ENCODE data around the gene DRAM2. TPM values are rescaled to one million over a fixed set of nuclear protein-coding genes. Genes with fewer than 3 reads are reported as not detected.

The DRAM2 gene
- total and polyA plus RNA-seq, 9 of the 15 experiments (the other 6 are each of a cell fraction or from before 2014, with no cell fraction given) = 29.0 to 161 (median 53.5) TPM

- TF ChIP-seq ZNF407 (IDR thresholded peaks at IDR 0.05; ENCODE audit: low read depth) (no peak), SOX6 (IDR thresholded peaks at IDR 0.05) (peak; percentile 75; the same call in 1 of the 2 replicates), NFE2 (IDR thresholded peaks at IDR 0.05; ENCODE audit: low read depth) (peak; percentile 68), SMARCE1 (IDR thresholded peaks at IDR 0.05) (peak; percentile 72; the same call in 1 of the 2 replicates), POLR2AphosphoS2 (IDR thresholded peaks at IDR 0.05; ENCODE audit: low read length) (no peak), ZFP36 (IDR thresholded peaks at IDR 0.05; ENCODE audit: low read depth, low read length, partially characterized antibody) (no peak), RBBP5 (IDR thresholded peaks at IDR 0.05; ENCODE audit: borderline replicate concordance, insufficient read depth, low read length, poor library complexity, severe bottlenecking) (no peak), DACH1 (IDR thresholded peaks at IDR 0.05; ENCODE audit: partially characterized antibody) (no peak), ZNF282 (CRISPR knock-in tag; IDR thresholded peaks at IDR 0.05) (no peak), U2AF1 (optimal IDR thresholded peaks at IDR 0.05; ENCODE audit: low read depth, low read length) (no peak), CHD2 (IDR thresholded peaks at IDR 0.05; ENCODE audit: low read depth, low read length) (no peak)
- TF ChIP-seq, protein P1, sequence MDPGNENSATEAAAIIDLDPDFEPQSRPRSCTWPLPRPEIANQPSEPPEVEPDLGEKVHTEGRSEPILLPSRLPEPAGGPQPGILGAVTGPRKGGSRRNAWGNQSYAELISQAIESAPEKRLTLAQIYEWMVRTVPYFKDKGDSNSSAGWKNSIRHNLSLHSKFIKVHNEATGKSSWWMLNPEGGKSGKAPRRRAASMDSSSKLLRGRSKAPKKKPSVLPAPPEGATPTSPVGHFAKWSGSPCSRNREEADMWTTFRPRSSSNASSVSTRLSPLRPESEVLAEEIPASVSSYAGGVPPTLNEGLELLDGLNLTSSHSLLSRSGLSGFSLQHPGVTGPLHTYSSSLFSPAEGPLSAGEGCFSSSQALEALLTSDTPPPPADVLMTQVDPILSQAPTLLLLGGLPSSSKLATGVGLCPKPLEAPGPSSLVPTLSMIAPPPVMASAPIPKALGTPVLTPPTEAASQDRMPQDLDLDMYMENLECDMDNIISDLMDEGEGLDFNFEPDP (CRISPR knock-in tag; IDR thresholded peaks at IDR 0.05) = no peak
- TF ChIP-seq, protein P2, sequence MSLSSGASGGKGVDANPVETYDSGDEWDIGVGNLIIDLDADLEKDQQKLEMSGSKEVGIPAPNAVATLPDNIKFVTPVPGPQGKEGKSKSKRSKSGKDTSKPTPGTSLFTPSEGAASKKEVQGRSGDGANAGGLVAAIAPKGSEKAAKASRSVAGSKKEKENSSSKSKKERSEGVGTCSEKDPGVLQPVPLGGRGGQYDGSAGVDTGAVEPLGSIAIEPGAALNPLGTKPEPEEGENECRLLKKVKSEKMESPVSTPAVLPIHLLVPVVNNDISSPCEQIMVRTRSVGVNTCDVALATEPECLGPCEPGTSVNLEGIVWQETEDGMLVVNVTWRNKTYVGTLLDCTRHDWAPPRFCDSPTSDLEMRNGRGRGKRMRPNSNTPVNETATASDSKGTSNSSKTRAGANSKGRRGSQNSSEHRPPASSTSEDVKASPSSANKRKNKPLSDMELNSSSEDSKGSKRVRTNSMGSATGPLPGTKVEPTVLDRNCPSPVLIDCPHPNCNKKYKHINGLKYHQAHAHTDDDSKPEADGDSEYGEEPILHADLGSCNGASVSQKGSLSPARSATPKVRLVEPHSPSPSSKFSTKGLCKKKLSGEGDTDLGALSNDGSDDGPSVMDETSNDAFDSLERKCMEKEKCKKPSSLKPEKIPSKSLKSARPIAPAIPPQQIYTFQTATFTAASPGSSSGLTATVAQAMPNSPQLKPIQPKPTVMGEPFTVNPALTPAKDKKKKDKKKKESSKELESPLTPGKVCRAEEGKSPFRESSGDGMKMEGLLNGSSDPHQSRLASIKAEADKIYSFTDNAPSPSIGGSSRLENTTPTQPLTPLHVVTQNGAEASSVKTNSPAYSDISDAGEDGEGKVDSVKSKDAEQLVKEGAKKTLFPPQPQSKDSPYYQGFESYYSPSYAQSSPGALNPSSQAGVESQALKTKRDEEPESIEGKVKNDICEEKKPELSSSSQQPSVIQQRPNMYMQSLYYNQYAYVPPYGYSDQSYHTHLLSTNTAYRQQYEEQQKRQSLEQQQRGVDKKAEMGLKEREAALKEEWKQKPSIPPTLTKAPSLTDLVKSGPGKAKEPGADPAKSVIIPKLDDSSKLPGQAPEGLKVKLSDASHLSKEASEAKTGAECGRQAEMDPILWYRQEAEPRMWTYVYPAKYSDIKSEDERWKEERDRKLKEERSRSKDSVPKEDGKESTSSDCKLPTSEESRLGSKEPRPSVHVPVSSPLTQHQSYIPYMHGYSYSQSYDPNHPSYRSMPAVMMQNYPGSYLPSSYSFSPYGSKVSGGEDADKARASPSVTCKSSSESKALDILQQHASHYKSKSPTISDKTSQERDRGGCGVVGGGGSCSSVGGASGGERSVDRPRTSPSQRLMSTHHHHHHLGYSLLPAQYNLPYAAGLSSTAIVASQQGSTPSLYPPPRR (CRISPR knock-in tag; IDR thresholded peaks at IDR 0.05; ENCODE audit: borderline replicate concordance) = no peak
Observed at GRCh38 chr1:111172463-111172862, 32.6 kb upstream of the DRAM2 start (continued).

Data from K562 (cell line).